Activated CD8-positive, alpha-beta T cell treated with anti-CD3 and anti-CD28 coated beads for 36 hours (primary cell): ENCODE measurements around the gene NXPH1. TPM values are rescaled to one million over a fixed set of nuclear protein-coding genes. Genes with fewer than 3 reads are reported as not detected.

Experiments
- ATAC-seq: fragments of 200-7000 bp; cut with Tn5 transposase; one replicate; pipeline ENCODE4 v1.10.0; 2021; ENCODE audit warnings: mild to moderate bottlenecking, moderate library complexity
- CTCF ChIA-PET: fragments of 350-600 bp; sonication (Branson Sonifier 250); formaldehyde crosslinking; loops from one replicate; lab custom pipeline; 2021; ENCODE audit warnings: antibody characterized with exemption; lab: Charles Lee
- POLR2A ChIA-PET: fragments of 350-600 bp; sonication (Branson Sonifier 250); formaldehyde crosslinking; loops from one replicate; lab custom pipeline; 2021; ENCODE audit warnings: antibody characterized with exemption; lab: Charles Lee
- DNase-seq: peaks from one replicate; pipeline ENCODE4 v3.0.0-alpha.2; 2020
- H3K27ac Mint-ChIP-seq: one replicate; pipeline ENCODE4 v1.8.0; 2021; ENCODE audit warnings: mild to moderate bottlenecking, mixed read lengths
- H3K27me3 Mint-ChIP-seq: one replicate; pipeline ENCODE4 v1.8.0; 2021; ENCODE audit warnings: mixed read lengths
- H3K36me3 Mint-ChIP-seq: one replicate; pipeline ENCODE4 v1.8.0; 2021; ENCODE audit warnings: low read depth, mixed read lengths
- H3K4me1 Mint-ChIP-seq: one replicate; pipeline ENCODE4 v1.8.0; 2021; ENCODE audit warnings: low read depth, mixed read lengths
- H3K4me3 Mint-ChIP-seq: one replicate; pipeline ENCODE4 v1.8.0; 2021; ENCODE audit warnings: mild to moderate bottlenecking, moderate library complexity, mixed read lengths
- H3K9me3 Mint-ChIP-seq: one replicate; pipeline ENCODE4 v1.8.0; 2021; ENCODE audit warnings: mixed read lengths
- intact Hi-C: fragments of 100-400 bp; cut with micrococcal nuclease; formaldehyde crosslinking; loops from one replicate; pipeline ENCODE4 v1.10.0; 2022
- total RNA-seq, 2 experiments: library from RNA; stranded (reverse); gene quantifications; one replicate each; pipeline ENCODE4 v1.2.3, GENCODE V29; 2021
- TF ChIP-seq, protein P1 (sequence below): fragments of 200-600 bp; IDR thresholded peaks from one replicate; pipeline ENCODE4 v1.8.0; 2022; ENCODE audit warnings: antibody characterized with exemption, mild to moderate bottlenecking

Gene NXPH1
- total RNA-seq, 2 experiments from 2014 or later = not detected

DNA sequence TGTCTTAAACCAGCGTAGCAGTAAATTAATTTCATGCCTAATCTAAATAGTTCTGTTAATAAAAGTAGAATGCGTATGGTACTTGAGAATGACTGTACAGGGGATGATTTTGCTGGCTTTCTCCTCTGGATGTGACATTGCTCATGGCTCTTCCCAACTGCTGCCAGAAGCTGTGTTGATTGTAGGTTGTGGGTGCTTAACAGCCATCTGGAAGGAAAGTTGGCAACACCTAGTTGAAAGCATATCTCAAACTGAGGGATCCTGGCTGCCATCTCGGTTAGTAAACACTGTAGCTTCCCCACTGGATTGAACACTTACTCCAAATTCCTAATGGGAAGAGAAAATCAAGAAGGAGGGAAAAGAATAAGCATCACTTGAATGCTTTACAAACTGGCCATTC is 130.9 kb downstream of the NXPH1 start:
- POLR2A ChIA-PET = no interaction called here
- Mint-ChIP-seq H3K4me3 (no peak overlapping the region), H3K27me3 (no peaks in the 10 kb centered on the region), H3K36me3 (no peaks in the 10 kb centered on the region), H3K4me1 (no peaks in the 10 kb centered on the region), H3K27ac (no peak overlapping the region), H3K9me3 (no peaks in the 10 kb centered on the region)
- intact Hi-C loops = no loop called here
- DNase-seq (no peak), ATAC-seq (no peak)
- TF ChIP-seq, protein P1, sequence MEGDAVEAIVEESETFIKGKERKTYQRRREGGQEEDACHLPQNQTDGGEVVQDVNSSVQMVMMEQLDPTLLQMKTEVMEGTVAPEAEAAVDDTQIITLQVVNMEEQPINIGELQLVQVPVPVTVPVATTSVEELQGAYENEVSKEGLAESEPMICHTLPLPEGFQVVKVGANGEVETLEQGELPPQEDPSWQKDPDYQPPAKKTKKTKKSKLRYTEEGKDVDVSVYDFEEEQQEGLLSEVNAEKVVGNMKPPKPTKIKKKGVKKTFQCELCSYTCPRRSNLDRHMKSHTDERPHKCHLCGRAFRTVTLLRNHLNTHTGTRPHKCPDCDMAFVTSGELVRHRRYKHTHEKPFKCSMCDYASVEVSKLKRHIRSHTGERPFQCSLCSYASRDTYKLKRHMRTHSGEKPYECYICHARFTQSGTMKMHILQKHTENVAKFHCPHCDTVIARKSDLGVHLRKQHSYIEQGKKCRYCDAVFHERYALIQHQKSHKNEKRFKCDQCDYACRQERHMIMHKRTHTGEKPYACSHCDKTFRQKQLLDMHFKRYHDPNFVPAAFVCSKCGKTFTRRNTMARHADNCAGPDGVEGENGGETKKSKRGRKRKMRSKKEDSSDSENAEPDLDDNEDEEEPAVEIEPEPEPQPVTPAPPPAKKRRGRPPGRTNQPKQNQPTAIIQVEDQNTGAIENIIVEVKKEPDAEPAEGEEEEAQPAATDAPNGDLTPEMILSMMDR = no peak
- CTCF ChIA-PET = no interaction called here

DNA sequence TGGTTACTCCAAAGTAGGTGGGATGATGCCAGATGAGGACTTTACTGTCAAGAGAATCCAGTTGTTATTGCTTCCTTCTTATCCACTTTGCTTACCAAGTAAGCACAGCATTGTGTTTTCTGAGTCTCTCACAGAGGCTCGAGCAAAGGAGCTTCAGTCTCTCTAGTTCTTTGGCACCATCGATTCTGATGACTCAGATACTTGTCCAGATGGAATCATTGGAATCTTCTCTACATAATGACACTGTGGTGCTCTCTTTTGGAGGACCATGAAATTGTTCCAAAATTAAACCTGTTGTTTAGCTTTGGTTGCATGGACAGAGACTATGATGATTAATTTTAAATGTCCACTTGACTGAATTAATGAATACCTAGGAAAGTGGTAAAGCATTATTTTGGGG is 132.6 kb downstream of the NXPH1 start:
- ChIA-PET POLR2A (no interaction called here), CTCF (no interaction called here)
- no peaks in the 10 kb centered on the region for H3K9me3 Mint-ChIP-seq
- no peaks in the 10 kb centered on the region for H3K27me3 Mint-ChIP-seq
- no peaks in the 10 kb centered on the region for H3K36me3 Mint-ChIP-seq
- H3K4me1 Mint-ChIP-seq = no peaks in the 10 kb centered on the region
- TF ChIP-seq, protein P1 = no peak
- DNase-seq (no peak), ATAC-seq (no peak)
- no peak overlapping the region for H3K4me3 Mint-ChIP-seq
- intact Hi-C loops = no loop called here
- no peak overlapping the region for H3K27ac Mint-ChIP-seq

- Mint-ChIP-seq H3K27ac (no peak overlapping the region), H3K4me1 (no peaks in the 10 kb centered on the region), H3K27me3 (no peaks in the 10 kb centered on the region), H3K36me3 (no peaks in the 10 kb centered on the region), H3K9me3 (no peaks in the 10 kb centered on the region), H3K4me3 (no peak overlapping the region)
- POLR2A ChIA-PET = no interaction called here
- intact Hi-C loops = no loop called here
- CTCF ChIA-PET = no interaction called here
- ATAC-seq (no peak), DNase-seq (no peak)
- TF ChIP-seq, protein P1 = no peak
Observed at GRCh38 chr7:8567626-8568025, 134.2 kb downstream of the NXPH1 start.

DNA sequence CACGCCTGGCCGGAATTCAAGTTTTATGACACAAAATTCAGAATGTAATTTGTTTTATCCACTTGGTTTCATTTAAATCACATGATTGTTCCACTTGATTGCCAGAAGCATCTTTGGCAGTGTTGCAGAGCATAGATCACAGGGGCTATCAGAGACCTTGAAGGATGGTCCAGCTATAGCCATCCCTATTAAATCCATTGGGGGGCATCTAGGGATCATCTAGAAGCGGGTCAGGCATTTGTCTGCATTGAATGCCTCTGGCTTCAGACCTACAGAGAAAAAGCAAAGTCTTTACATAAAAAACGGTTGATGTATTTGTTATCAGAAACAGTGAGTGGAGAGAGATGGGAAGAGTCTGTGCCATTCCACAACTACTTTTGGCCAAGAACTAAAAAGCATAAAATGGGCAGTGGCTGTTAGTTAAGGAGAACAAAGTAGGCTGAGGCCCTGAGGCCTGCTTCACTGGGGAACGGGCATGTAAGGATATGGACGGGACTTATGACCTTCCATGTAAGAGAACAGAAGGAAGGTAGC is 146.3 kb downstream of the NXPH1 start:
- H3K4me3 Mint-ChIP-seq = no peak overlapping the region
- DNase-seq = no peak
- ChIA-PET CTCF (no interaction called here), POLR2A (no interaction called here)
- TF ChIP-seq, protein P1 = no peak
- H3K4me1 Mint-ChIP-seq = no peaks in the 10 kb centered on the region
- ATAC-seq = no peak
- no peaks in the 10 kb centered on the region for H3K36me3 Mint-ChIP-seq
- H3K27ac Mint-ChIP-seq = no peak overlapping the region
- intact Hi-C loops = no loop called here
- H3K9me3 Mint-ChIP-seq = no peaks in the 10 kb centered on the region
- H3K27me3 Mint-ChIP-seq = no peaks in the 10 kb centered on the region

DNA sequence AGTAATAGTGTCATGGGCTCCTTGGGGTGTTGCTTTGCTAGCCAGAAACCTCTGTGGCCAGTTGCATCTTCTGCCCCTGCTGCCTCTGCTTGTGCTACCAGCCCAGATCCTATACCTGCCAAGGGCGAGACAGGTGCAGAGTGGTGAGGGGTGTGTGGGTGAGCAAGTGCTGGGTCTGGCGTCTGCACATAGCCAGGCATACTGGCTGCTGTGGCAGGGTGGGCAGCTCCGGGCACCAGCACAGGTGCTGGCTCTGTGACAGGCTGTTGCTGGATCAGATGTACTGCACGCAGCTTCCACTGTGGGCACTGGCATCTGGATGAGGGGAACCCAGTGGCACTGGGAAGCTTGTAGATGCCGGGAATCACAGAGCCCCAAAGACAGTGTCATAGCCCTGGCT is 148.4 kb downstream of the NXPH1 start:
- CTCF ChIA-PET = no interaction called here
- no peaks in the 10 kb centered on the region for H3K36me3 Mint-ChIP-seq
- intact Hi-C loops = no loop called here
- DNase-seq = no peak
- H3K4me1 Mint-ChIP-seq = no peaks in the 10 kb centered on the region
- ATAC-seq = no peak
- H3K27ac Mint-ChIP-seq = no peak overlapping the region
- TF ChIP-seq, protein P1 = no peak
- H3K9me3 Mint-ChIP-seq = no peaks in the 10 kb centered on the region
- H3K4me3 Mint-ChIP-seq = no peak overlapping the region
- POLR2A ChIA-PET = interaction anchor here (0.7 kb wide), 1 partner anchor 326 kb away, joined by 3 read pairs; no protein-coding TSS in a partner anchor
- H3K27me3 Mint-ChIP-seq = no peaks in the 10 kb centered on the region
